Activated CD8-positive, alpha-beta memory T cell treated with anti-CD3 and anti-CD28 coated beads, Interleukin-2, amount 50 U/mL, for 24 hours (primary cell): ENCODE measurements around the gene TMEM100.

Experiments used
- DNase-seq: peaks from one replicate; pipeline ENCODE4 v3.0.0-alpha.2; 2020; ENCODE audit errors: extremely low read depth

The TMEM100 gene

GRCh38 chr17:55722742-55723487 lies at the start of gene TMEM100:
TSS of gene TMEM100 (minus strand) at chr17:55722864. CDS start at chr17:55721070, 1,794 bp downstream.
- no peak for DNase-seq

- DNase-seq, result no peak
Observed at GRCh38 chr17:55772086-55772485, 49.4 kb upstream of the TMEM100 start.

- no peak for DNase-seq
Observed at GRCh38 chr17:55770196-55770870, 47.7 kb upstream of the TMEM100 start.

- no peak for DNase-seq
Observed at GRCh38 chr17:55769625-55770000, 46.9 kb upstream of the TMEM100 start.

GRCh38 chr17:55768936-55769624 lies 46.4 kb upstream of the TMEM100 start:
- DNase-seq, result no peak

GRCh38 chr17:55765472-55765871 lies 42.8 kb upstream of the TMEM100 start:
- DNase-seq, result no peak

GRCh38 chr17:55764610-55765009 lies 41.9 kb upstream of the TMEM100 start:
- DNase-seq, result no peak

GRCh38 chr17:55763856-55764255 lies 41.2 kb upstream of the TMEM100 start:
- DNase-seq, result no peak

GRCh38 chr17:55762086-55762858 lies 39.6 kb upstream of the TMEM100 start:
- no peak for DNase-seq

GRCh38 chr17:55760643-55761355 lies 38.1 kb upstream of the TMEM100 start:
- DNase-seq, result no peak

GRCh38 chr17:55758171-55758570 lies 35.5 kb upstream of the TMEM100 start:
- DNase-seq, result no peak

- DNase-seq, result no peak
Observed at GRCh38 chr17:55757659-55758058, 35.0 kb upstream of the TMEM100 start.

- DNase-seq, result no peak
Observed at GRCh38 chr17:55756689-55757088, 34.0 kb upstream of the TMEM100 start.

GRCh38 chr17:55751720-55752250 lies 29.1 kb upstream of the TMEM100 start:
- DNase-seq, result no peak

GRCh38 chr17:55750750-55751657 lies 28.3 kb upstream of the TMEM100 start, which contains the start of gene PCTP:
TSS of gene PCTP (plus strand) at chr17:55751051. CDS start at chr17:55751104, 53 bp downstream.
- DNase-seq, result peak; percentile 73

GRCh38 chr17:55749985-55750384 lies 27.3 kb upstream of the TMEM100 start:
- no peak for DNase-seq

GRCh38 chr17:55748841-55749240 lies 26.2 kb upstream of the TMEM100 start:
- DNase-seq, result no peak

- DNase-seq, result no peak
Observed at GRCh38 chr17:55747209-55747608, 24.5 kb upstream of the TMEM100 start.

- no peak for DNase-seq
Observed at GRCh38 chr17:55746466-55746865, 23.8 kb upstream of the TMEM100 start.

GRCh38 chr17:55745258-55745657 lies 22.6 kb upstream of the TMEM100 start:
- no peak for DNase-seq
